Mononuclear cell (primary cell): ENCODE data around the gene GAPT. TPM values are rescaled to one million over a fixed set of nuclear protein-coding genes. Genes with fewer than 3 reads are reported as not detected.

ENCODE experiments used
- H3K27me3 ChIP-seq: 2 replicates; pipeline ENCODE4 v1.6.0; 2011; ENCODE audit warnings: low read length, control low read depth; ENCODE audit not compliant: insufficient read depth
- H3K4me1 ChIP-seq: 2 replicates; pipeline ENCODE4 v1.5.1; 2011; ENCODE audit warnings: mild to moderate bottlenecking, low read length, control low read depth; ENCODE audit not compliant: insufficient read depth
- H3K4me3 ChIP-seq: 2 replicates; pipeline ENCODE4 v1.5.1; 2011; ENCODE audit warnings: mild to moderate bottlenecking, low read length, moderate library complexity
- H3K9me3 ChIP-seq: 2 replicates; pipeline ENCODE4 v1.5.1; 2011; ENCODE audit warnings: low read depth, mild to moderate bottlenecking, control low read depth, low read length
- total RNA-seq: library from RNA; depleted of rRNA; stranded (reverse); fragments of >200 nt; gene quantifications from one replicate; pipeline ENCODE4 v1.2.3, GENCODE V29; 2012

GAPT gene
- total RNA-seq: 9.8 TPM

DNA sequence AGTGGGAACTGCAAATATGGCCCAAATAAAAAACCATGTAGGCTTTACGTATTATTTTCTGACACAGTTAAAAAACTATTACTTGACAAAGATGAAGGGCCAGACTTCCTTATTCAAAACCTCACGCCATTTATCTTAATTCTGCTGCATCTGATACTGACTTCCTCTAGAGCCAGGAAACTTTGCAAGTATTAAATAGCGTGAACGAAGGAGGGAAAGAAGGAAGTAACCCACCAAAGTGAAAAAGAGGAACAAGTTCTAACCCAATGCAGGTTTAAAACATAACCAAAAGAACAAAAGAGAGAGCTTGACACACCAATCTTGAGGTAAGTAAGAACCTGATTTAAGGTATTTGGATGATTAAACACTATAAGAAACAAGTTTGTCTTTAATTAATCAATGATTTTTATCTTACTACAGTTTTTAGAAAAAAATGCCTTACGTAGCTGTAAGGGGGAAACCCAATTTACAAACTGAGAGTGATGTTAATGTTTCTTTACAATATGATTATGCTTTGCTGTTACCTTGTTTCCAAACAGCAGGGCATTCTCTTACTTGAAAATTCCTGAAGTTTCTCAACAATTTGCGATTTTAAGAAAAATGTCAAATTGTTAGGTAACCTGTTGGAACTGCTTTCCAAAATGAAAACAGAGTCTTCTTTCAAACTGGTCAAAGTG is at the start of gene GAPT:
Gene GAPT (plus strand): TSS at position 220 of the 677 bp plus-strand sequence. CDS start 3,102 bp downstream, outside the sequence.
- H3K4me3 ChIP-seq: peak within 1 kb of the TSS; percentile 43
- H3K27me3 ChIP-seq: no peaks in the 10 kb centered on the region
- H3K4me1 ChIP-seq: peaks cover 22% of the 10 kb centered on the region

DNA sequence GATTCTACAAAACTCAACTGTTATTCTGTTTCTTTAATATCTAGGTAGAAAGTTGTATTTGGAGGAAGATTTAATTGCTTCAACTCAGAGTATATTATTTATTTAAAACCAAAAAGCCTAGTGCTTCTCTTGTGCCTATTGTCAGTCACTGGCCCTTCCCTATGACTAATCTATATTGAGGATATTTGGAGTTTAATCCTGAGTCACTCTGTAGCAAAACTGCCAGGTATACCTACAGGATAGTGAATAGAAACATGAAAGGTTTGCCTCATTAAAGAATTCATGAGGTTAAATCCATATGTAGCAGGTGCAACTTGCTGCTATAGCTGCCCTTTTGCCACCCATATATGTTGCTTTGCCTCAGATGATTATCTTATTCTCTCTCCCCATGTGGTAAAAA is 46.4 kb upstream of the GAPT start:
- H3K27me3 ChIP-seq: no peaks in the 10 kb centered on the region
- H3K4me3 ChIP-seq: no peak overlapping the region
- H3K4me1 ChIP-seq: no peaks in the 10 kb centered on the region
- H3K9me3 ChIP-seq: no peaks in the 10 kb centered on the region

More for the DNA sequence above, at the start of gene GAPT:
- no peaks in the 10 kb centered on the region for H3K9me3 ChIP-seq

DNA sequence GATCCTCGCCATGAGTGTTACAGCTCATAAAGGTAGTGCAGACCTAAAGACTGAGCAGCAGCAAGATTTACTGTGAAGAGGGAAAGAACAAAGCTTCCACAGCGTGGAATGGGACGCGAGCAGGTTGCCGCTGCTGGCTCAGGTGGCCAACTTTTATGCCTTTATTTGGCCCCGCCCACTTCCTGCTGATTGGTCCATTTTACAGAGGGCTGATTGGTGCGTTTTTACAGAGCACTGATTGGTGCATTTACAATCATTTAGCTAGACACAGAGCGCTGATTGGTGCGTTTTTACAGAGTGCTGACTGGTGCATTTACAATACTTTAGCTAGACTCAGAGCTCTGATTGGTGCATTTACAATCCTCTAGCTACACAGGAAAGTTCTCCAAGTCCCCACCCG is 45.2 kb upstream of the GAPT start:
- Histone ChIP-seq H3K4me3 (no peak overlapping the region), H3K27me3 (no peaks in the 10 kb centered on the region), H3K4me1 (no peaks in the 10 kb centered on the region), H3K9me3 (no peaks in the 10 kb centered on the region)

DNA sequence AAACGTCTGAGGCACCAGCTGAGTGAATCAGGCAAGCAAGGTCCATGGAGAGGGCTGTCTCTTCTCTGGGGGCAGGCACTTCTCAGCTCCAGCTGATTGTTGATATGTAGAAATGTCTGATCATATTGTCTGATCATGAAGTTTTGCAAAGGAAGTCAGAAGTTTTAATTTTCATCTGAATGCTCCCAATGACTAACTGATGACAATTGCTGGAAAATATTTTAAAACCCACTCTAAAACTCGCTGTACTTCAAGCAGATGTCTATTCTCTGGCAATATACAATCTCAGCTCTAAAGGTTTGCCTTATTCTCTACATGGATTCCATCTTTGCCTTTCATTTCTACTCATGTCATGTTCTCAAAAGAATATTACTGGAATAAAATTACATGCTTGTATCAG is 44.0 kb upstream of the GAPT start:
- Histone ChIP-seq H3K9me3 (no peaks in the 10 kb centered on the region), H3K4me3 (no peak overlapping the region), H3K4me1 (no peaks in the 10 kb centered on the region), H3K27me3 (no peaks in the 10 kb centered on the region)

DNA sequence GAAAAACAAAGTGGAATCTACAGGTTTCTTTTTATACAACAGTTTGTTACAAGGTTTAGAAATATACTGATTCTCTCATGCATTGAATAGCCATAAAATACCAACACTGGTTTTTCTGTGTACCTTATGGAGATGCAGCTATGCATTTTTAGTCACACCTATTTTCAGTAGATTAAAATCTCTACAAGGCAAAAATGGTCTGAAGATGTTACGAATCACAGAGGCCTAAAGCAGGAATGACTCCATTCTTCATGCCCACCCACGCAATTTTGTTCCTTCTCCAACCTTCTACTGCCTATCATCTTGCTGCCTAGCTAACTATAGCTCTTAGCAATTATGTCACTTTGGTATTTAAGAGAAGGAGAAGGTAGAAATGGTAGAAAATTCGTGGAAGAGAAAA is 41.2 kb upstream of the GAPT start:
- H3K4me3 ChIP-seq: no peak overlapping the region
- no peaks in the 10 kb centered on the region for H3K27me3 ChIP-seq
- H3K4me1 ChIP-seq: no peaks in the 10 kb centered on the region
- no peaks in the 10 kb centered on the region for H3K9me3 ChIP-seq

DNA sequence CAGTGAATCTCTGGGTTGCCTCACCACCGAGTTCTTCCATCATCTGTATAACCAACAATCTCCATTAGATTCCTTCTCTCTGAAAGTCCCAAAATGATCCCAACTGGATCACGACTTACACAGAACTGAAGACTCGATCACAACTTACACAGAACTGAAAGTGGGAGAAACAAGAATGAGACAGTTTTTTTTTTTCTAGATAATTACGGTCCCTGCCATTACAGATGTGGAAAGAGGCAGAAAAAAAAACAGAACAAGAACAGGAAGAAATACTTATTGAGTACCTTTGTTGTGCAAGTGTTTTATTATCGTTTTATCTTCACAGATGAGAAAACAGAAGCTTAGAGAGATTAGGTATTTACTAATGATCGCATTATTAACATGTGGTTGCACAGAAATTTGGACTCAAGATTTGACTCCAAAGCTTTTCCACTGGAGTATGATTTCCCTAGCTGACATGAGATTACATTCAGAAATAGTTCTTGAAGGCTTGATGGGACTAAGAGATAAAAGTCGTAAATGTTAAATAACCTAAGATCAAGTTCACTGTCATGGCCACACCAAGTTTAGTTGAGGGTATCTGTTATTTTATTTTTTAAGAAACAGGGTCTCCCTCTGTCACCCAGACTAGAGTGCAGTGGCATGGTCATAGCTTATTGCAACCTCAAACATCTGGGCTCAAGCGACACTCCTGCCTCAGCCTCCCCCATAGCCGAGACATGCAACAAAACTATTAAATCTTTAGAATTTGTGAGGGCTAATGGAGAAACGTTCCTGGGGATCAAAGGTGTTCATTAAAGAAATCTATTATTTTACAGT is 40.2 kb upstream of the GAPT start:
- Histone ChIP-seq H3K4me3 (no peak overlapping the region), H3K27me3 (no peaks in the 10 kb centered on the region), H3K9me3 (no peaks in the 10 kb centered on the region), H3K4me1 (no peaks in the 10 kb centered on the region)

DNA sequence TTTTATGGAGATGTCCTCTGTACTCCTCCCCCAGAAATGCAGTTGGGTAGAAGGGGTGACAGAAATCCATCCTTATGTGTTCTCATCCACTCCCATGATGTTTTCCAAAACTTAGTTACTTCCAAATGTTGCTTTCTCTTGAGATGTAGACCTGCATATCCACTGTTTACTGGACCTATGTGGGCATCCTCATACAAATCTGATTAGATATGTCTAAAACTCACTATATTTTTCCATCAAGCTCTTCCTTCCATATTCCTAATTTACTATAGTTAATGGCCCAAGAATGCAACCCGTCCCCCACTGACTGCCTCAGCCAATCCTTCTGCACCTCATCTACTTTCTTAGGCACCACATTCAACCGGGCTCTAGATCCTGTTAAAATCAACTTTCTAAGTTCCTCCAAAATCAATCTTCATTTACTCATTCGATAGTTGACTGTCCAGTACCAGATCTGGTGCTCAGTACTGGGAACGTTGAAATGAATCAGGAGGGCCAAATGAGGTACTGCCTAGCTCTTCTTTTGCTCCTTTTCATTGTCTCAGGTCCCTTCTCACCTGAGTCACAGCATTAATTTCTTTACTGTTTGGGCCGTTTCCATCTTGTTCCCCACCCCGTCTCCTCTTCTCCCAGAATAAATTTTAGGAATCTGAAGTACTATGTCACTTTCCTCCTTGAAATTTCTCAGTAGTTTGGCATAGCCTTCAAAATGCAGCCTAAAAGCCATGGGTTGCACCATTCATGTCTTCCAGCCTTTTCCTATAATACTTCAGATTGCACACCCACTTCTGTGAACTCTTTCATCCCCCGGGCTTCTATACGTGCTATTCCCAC is 39.3 kb upstream of the GAPT start:
- no peaks in the 10 kb centered on the region for H3K27me3 ChIP-seq
- H3K9me3 ChIP-seq: no peaks in the 10 kb centered on the region
- H3K4me3 ChIP-seq: no peak overlapping the region
- no peaks in the 10 kb centered on the region for H3K4me1 ChIP-seq

DNA sequence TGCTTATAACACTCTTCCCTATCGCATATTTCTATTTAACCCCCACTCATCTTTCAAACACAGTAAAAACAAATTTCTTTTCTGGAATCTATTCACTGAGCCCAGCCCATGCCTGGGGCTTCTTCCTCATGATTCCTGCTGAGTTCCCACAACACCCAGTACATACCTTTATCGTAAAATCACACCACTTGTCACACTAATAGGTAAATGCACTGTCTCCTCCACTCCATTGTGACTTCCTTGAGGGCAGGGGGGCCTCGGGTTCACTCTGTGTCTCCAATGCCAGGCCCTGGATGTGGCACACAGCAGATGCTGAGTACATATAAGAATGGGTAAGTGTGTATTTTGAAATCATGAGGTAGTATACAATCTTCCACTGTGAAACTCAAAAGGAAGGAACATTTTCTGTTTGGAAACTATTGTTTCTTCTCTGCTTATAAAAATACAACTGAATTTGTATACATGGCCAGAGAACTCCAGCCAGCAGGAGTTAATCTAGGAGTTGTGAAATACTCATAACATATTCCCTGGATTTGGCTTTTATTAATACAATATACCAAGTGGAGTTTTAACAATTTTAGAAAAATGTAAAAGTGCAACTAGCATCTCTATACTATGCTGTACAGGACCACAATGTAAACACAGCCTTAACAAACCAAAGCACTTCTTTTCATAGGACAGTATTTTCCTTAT is 38.5 kb upstream of the GAPT start:
- Histone ChIP-seq H3K4me1 (no peaks in the 10 kb centered on the region), H3K9me3 (no peaks in the 10 kb centered on the region), H3K4me3 (no peak overlapping the region), H3K27me3 (peaks cover 1% of the 10 kb centered on the region)

DNA sequence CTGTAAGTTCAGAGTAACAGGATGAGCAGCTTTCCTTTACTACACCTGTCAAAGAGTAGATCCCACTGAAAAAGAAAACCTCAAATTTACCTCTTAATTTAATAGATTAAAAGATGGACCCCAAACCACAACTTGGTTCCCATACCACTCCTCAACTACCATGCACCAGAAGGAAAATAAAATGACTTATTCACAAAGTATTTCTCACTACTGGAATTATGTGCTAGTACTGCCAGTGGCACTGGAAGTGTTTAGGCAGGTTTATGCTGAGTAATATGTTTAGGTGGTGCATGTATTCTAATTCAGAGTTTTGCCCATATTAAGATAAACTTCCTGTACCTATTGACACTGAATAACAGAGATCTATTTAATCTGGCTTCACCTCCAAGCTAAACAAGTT is 37.9 kb upstream of the GAPT start:
- H3K4me1 ChIP-seq: no peaks in the 10 kb centered on the region

DNA sequence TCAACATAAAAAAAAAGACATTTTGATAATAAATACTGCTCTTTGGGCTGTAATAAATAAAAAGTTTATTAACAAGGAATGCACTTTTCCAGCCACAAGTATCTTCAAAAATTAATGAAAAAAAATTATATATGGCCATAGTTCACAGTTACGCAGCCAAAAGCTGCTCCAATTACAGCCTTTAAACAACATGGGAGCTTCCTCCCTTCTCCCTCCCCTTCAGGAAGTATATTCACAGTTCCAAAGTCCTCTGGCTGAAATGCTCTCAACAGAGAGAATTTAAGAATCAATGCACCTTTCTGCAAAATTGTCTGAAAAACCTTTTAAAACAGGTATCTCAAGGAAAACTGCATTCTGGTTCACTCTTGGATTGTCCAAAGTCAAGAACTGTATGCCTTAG is 37.2 kb upstream of the GAPT start:
- Histone ChIP-seq H3K4me3 (no peak overlapping the region), H3K4me1 (peaks cover 4% of the 10 kb centered on the region), H3K9me3 (no peaks in the 10 kb centered on the region), H3K27me3 (peaks cover 14% of the 10 kb centered on the region)

More for the DNA sequence above, 37.9 kb upstream of the GAPT start:
- Histone ChIP-seq H3K4me3 (no peak overlapping the region), H3K9me3 (no peaks in the 10 kb centered on the region), H3K27me3 (peaks cover 7% of the 10 kb centered on the region)

DNA sequence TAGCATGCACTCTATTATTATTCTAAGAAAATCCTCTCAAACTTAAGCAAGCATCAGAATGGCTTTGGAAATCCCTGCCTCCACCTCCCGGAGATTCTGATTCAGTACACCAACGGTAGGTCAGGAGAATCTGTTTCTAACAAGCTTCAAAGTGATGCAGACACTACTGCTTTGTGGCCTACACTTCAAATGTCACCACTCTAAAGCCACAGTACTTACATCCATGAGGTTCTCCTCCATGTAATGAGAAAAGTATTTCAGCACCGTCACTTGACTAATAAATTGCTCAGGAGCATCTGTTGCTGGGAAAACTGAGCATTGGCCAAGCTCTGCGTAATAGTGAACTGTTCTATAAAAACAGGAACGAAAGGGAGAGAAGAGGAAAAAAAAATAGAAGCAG is 36.2 kb upstream of the GAPT start:
- Histone ChIP-seq H3K4me3 (no peak overlapping the region), H3K27me3 (peaks cover 17% of the 10 kb centered on the region), H3K9me3 (no peaks in the 10 kb centered on the region), H3K4me1 (peaks cover 12% of the 10 kb centered on the region)

DNA sequence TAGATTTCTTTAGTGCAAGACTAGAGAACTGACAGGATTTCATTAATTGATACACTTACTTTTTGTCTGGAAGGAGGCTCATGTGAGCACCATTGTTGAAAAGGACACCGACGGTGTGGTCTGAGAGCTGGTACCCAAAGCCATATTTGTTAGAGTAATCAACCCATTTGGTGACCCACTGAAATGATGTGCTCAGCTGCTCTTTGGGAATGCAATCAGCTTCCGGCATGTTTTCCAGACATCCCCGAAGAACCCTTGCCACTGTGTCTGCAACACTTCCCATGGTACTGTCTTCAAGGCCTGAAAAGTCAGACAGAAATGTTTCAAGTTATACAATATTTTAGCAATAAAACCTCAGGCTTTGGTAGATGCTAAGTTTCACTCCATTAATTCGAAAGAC is 35.8 kb upstream of the GAPT start:
- Histone ChIP-seq H3K4me3 (no peak overlapping the region), H3K4me1 (peaks cover 14% of the 10 kb centered on the region), H3K27me3 (peaks cover 17% of the 10 kb centered on the region), H3K9me3 (no peaks in the 10 kb centered on the region)

DNA sequence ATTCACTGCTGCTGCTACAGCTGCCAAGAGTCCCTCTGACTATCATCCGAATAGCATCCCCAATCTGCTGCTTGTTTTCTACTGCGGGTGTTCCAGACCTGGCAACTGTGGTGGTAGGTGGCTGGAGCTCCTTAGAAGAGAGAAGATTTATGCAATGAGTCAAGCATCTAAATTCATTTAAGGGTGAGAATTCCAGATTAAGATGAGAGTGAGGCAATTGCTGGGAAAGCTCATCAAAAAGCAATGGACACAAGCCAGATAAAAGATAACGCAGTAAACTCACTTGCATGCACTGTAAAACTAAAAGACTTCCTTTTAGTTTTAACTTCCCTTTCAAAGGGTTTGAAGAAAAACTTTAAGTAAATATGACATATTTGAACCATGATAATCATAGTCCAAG is 35.2 kb upstream of the GAPT start:
- Histone ChIP-seq H3K4me1 (peaks cover 19% of the 10 kb centered on the region), H3K27me3 (peaks cover 17% of the 10 kb centered on the region)

DNA sequence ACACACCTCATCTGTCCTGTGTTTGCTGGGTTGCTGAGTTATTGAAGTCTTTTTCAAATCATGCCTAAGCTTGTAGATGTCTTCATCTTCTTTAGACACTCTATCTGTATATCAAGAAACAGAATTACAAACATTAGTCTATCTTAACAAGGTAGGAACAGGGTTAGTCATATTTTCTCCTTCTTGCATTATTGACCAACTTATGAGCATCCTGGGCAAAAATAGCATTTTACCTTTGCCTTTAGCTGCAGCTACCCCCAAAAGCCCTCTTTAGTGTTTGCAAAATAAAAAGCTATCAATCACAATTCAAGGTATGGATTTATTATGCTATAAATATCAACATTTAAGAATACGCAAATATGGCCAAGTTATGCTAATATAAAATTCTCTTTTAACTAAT is 34.7 kb upstream of the GAPT start:
- Histone ChIP-seq H3K9me3 (no peaks in the 10 kb centered on the region), H3K27me3 (peaks cover 17% of the 10 kb centered on the region), H3K4me3 (no peak overlapping the region), H3K4me1 (peaks cover 19% of the 10 kb centered on the region)

More for the DNA sequence above, 35.2 kb upstream of the GAPT start:
- no peak overlapping the region for H3K4me3 ChIP-seq
- no peaks in the 10 kb centered on the region for H3K9me3 ChIP-seq
